GM18909 (cell line): Measurements from ENCODE around the gene PADI2.

Experiments used
- ATAC-seq: cut with Tn5 transposase; IDR thresholded peaks from one replicate; pipeline ENCODE4 v1.9.1; 2021; ENCODE audit warnings: mild to moderate bottlenecking; ENCODE audit not compliant: unreplicated experiment, poor library complexity

Gene PADI2

GRCh38 chr1:17093822-17094393 lies 25.3 kb downstream of the PADI2 start:
- no peak for ATAC-seq

- ATAC-seq: no peak
Observed at GRCh38 chr1:17091252-17091651, 28.0 kb downstream of the PADI2 start.

- ATAC-seq: no peak
Observed at GRCh38 chr1:17089506-17089905, 29.7 kb downstream of the PADI2 start.

GRCh38 chr1:17086751-17087150 lies 32.5 kb downstream of the PADI2 start:
- ATAC-seq: no peak

- no peak for ATAC-seq
Observed at GRCh38 chr1:17084787-17085186, 34.5 kb downstream of the PADI2 start.

GRCh38 chr1:17082761-17083160 lies 36.5 kb downstream of the PADI2 start:
- ATAC-seq: no peak

- ATAC-seq: no peak
Observed at GRCh38 chr1:17081439-17081838, 37.8 kb downstream of the PADI2 start.

- ATAC-seq: no peak
Observed at GRCh38 chr1:17080880-17081279, 38.4 kb downstream of the PADI2 start.

GRCh38 chr1:17080085-17080759 lies 39.0 kb downstream of the PADI2 start:
- ATAC-seq: no peak

- ATAC-seq: no peak
Observed at GRCh38 chr1:17078991-17079868, 40.0 kb downstream of the PADI2 start.

- no peak for ATAC-seq
Observed at GRCh38 chr1:17075470-17076255, 43.6 kb downstream of the PADI2 start.

GRCh38 chr1:17071794-17072193 lies 47.5 kb downstream of the PADI2 start:
- ATAC-seq: no peak

GRCh38 chr1:17070163-17070525 lies 49.1 kb downstream of the PADI2 start:
- ATAC-seq: no peak

- no peak for ATAC-seq
Observed at GRCh38 chr1:17069452-17070162, 49.6 kb downstream of the PADI2 start.

GRCh38 chr1:17068789-17069188 lies 50.5 kb downstream of the PADI2 start:
- ATAC-seq: no peak

- no peak for ATAC-seq
Observed at GRCh38 chr1:17067465-17068240, 51.6 kb downstream of the PADI2 start.

GRCh38 chr1:17067069-17067426 lies 52.2 kb downstream of the PADI2 start:
- no peak for ATAC-seq

GRCh38 chr1:17066361-17067068 lies 52.7 kb downstream of the PADI2 start:
- no peak for ATAC-seq

- no peak for ATAC-seq
Observed at GRCh38 chr1:17065666-17066065, 53.6 kb downstream of the PADI2 start.
